ENCODE results near the gene PLD3.
"Not testable (repeated sequence)": the region's sequence is repeated elsewhere in the genome, so short reads cannot be mapped to it uniquely, and the experiment has no call there.

Gene PLD3

GRCh38 chr19:40396886-40397567 is 48.5 kb downstream of the PLD3 start:
- Histone ChIP-seq H3K36me3 (ENCODE audit: insufficient read depth, insufficient read length, low read length) (no peaks in the 10 kb centered on the region), H3K9me3 (ENCODE audit: insufficient read depth, low read length) (no peaks in the 10 kb centered on the region), H3K27me3 (ENCODE audit: insufficient read depth, insufficient read length) (no peaks in the 10 kb centered on the region), H3K9ac (ENCODE audit: insufficient read length, low read depth) (no peak overlapping the region), H3K4me3 (ENCODE audit: insufficient read length, low read depth) (no peak overlapping the region), H3K4me1 (ENCODE audit: insufficient read depth, insufficient read length) (peaks cover 3% of the 10 kb centered on the region)
- TF ChIP-seq SUZ12 (IDR thresholded peaks at IDR 0.05; ENCODE audit: extremely low read depth, insufficient read depth, insufficient read length) (no peak), YY1 (IDR thresholded peaks at IDR 0.05; ENCODE audit: insufficient read depth, insufficient read length) (no peak), ZNF274 (IDR thresholded peaks at IDR 0.05; ENCODE audit: low read depth, low read length) (no peak)
- DNase-seq (ENCODE audit: low read depth, low spot score) = no peak

- Histone ChIP-seq H3K27me3 (ENCODE audit: insufficient read depth, insufficient read length) (no peaks in the 10 kb centered on the region), H3K9me3 (ENCODE audit: insufficient read depth, low read length) (no peaks in the 10 kb centered on the region), H3K4me1 (ENCODE audit: insufficient read depth, insufficient read length) (peaks cover 3% of the 10 kb centered on the region), H3K36me3 (ENCODE audit: insufficient read depth, insufficient read length, low read length) (no peaks in the 10 kb centered on the region), H3K4me3 (ENCODE audit: insufficient read length, low read depth) (no peak overlapping the region), H3K9ac (ENCODE audit: insufficient read length, low read depth) (no peak overlapping the region)
- TF ChIP-seq YY1 (IDR thresholded peaks at IDR 0.05; ENCODE audit: insufficient read depth, insufficient read length) (no peak), ZNF274 (IDR thresholded peaks at IDR 0.05; ENCODE audit: low read depth, low read length) (no peak), SUZ12 (IDR thresholded peaks at IDR 0.05; ENCODE audit: extremely low read depth, insufficient read depth, insufficient read length) (no peak)
- DNase-seq (ENCODE audit: low read depth, low spot score) = no peak
Observed at GRCh38 chr19:40397568-40397906, 49.0 kb downstream of the PLD3 start.

GRCh38 chr19:40398417-40399131 is 50.1 kb downstream of the PLD3 start:
- H3K27me3 ChIP-seq (ENCODE audit: insufficient read depth, insufficient read length) = no peaks in the 10 kb centered on the region
- H3K4me3 ChIP-seq (ENCODE audit: insufficient read length, low read depth) = no peak overlapping the region
- TF ChIP-seq SUZ12 (IDR thresholded peaks at IDR 0.05; ENCODE audit: extremely low read depth, insufficient read depth, insufficient read length) = no peak
- no peak for TF ChIP-seq ZNF274 (IDR thresholded peaks at IDR 0.05; ENCODE audit: low read depth, low read length)
- no peak for TF ChIP-seq YY1 (IDR thresholded peaks at IDR 0.05; ENCODE audit: insufficient read depth, insufficient read length)
- no peaks in the 10 kb centered on the region for H3K4me1 ChIP-seq (ENCODE audit: insufficient read depth, insufficient read length)
- H3K9me3 ChIP-seq (ENCODE audit: insufficient read depth, low read length) = no peaks in the 10 kb centered on the region
- DNase-seq (ENCODE audit: low read depth, low spot score) = peak; percentile 42
- no peaks in the 10 kb centered on the region for H3K36me3 ChIP-seq (ENCODE audit: insufficient read depth, insufficient read length, low read length)
- H3K9ac ChIP-seq (ENCODE audit: insufficient read length, low read depth) = no peak overlapping the region

- TF ChIP-seq YY1 (IDR thresholded peaks at IDR 0.05; ENCODE audit: insufficient read depth, insufficient read length) (no peak), ZNF274 (IDR thresholded peaks at IDR 0.05; ENCODE audit: low read depth, low read length) (no peak), SUZ12 (IDR thresholded peaks at IDR 0.05; ENCODE audit: extremely low read depth, insufficient read depth, insufficient read length) (no peak)
- no peak overlapping the region for H3K9ac ChIP-seq (ENCODE audit: insufficient read length, low read depth)
- H3K4me3 ChIP-seq (ENCODE audit: insufficient read length, low read depth) = no peak overlapping the region
- H3K36me3 ChIP-seq (ENCODE audit: insufficient read depth, insufficient read length, low read length) = no peaks in the 10 kb centered on the region
- no peaks in the 10 kb centered on the region for H3K9me3 ChIP-seq (ENCODE audit: insufficient read depth, low read length)
- peaks cover 3% of the 10 kb centered on the region for H3K4me1 ChIP-seq (ENCODE audit: insufficient read depth, insufficient read length)
- no peaks in the 10 kb centered on the region for H3K27me3 ChIP-seq (ENCODE audit: insufficient read depth, insufficient read length)
- DNase-seq (ENCODE audit: low read depth, low spot score) = no peak
Observed at GRCh38 chr19:40400559-40400958, 52.1 kb downstream of the PLD3 start.

- TF ChIP-seq SUZ12 (IDR thresholded peaks at IDR 0.05; ENCODE audit: extremely low read depth, insufficient read depth, insufficient read length) = no peak
- TF ChIP-seq YY1 (IDR thresholded peaks at IDR 0.05; ENCODE audit: insufficient read depth, insufficient read length) = no peak
- TF ChIP-seq ZNF274 (IDR thresholded peaks at IDR 0.05; ENCODE audit: low read depth, low read length) = no peak
- Histone ChIP-seq H3K27me3 (ENCODE audit: insufficient read depth, insufficient read length) (no peaks in the 10 kb centered on the region), H3K4me3 (ENCODE audit: insufficient read length, low read depth) (peak overlapping the region; percentile 47), H3K9me3 (ENCODE audit: insufficient read depth, low read length) (no peaks in the 10 kb centered on the region), H3K4me1 (ENCODE audit: insufficient read depth, insufficient read length) (peaks cover 11% of the 10 kb centered on the region), H3K9ac (ENCODE audit: insufficient read length, low read depth) (peak overlapping the region; percentile 72), H3K36me3 (ENCODE audit: insufficient read depth, insufficient read length, low read length) (no peaks in the 10 kb centered on the region)
- DNase-seq (ENCODE audit: low read depth, low spot score) = peak; percentile 94
Observed at GRCh38 chr19:40403262-40403984, 54.9 kb downstream of the PLD3 start.

GRCh38 chr19:40407714-40408597 is 59.5 kb downstream of the PLD3 start:
- Histone ChIP-seq H3K4me1 (ENCODE audit: insufficient read depth, insufficient read length) (peaks cover 22% of the 10 kb centered on the region), H3K36me3 (ENCODE audit: insufficient read depth, insufficient read length, low read length) (no peaks in the 10 kb centered on the region), H3K4me3 (ENCODE audit: insufficient read length, low read depth) (no peak overlapping the region), H3K9me3 (ENCODE audit: insufficient read depth, low read length) (no peaks in the 10 kb centered on the region), H3K9ac (ENCODE audit: insufficient read length, low read depth) (peak overlapping the region; percentile 21), H3K27me3 (ENCODE audit: insufficient read depth, insufficient read length) (no peaks in the 10 kb centered on the region)
- TF ChIP-seq YY1 (IDR thresholded peaks at IDR 0.05; ENCODE audit: insufficient read depth, insufficient read length) (no peak), ZNF274 (IDR thresholded peaks at IDR 0.05; ENCODE audit: low read depth, low read length) (no peak), SUZ12 (IDR thresholded peaks at IDR 0.05; ENCODE audit: extremely low read depth, insufficient read depth, insufficient read length) (no peak)
- no peak for DNase-seq (ENCODE audit: low read depth, low spot score)

- not testable (repeated sequence) for H3K9me3 ChIP-seq (ENCODE audit: insufficient read depth, low read length); H3K27me3 ChIP-seq (ENCODE audit: insufficient read depth, insufficient read length); H3K4me3 ChIP-seq (ENCODE audit: insufficient read length, low read depth); H3K9ac ChIP-seq (ENCODE audit: insufficient read length, low read depth); H3K36me3 ChIP-seq (ENCODE audit: insufficient read depth, insufficient read length, low read length); DNase-seq (ENCODE audit: low read depth, low spot score)
- peaks cover 22% of the 10 kb centered on the region for H3K4me1 ChIP-seq (ENCODE audit: insufficient read depth, insufficient read length)
Observed at GRCh38 chr19:40408598-40408925, 60.1 kb downstream of the PLD3 start.

All from NT2/D1 (cell line).